Keratinocyte (primary cell): ENCODE measurements around the gene CEP131.

Source experiments
- CTCF ChIP-seq, 3 experiments: IDR thresholded peaks in 1 of 3; conservative IDR thresholded peaks in 1 of 3; optimal IDR thresholded peaks in 1 of 3; 2 replicates in 2 of 3; 3 replicates in 1 of 3; pipeline versions ENCODE3 to v1.5.1; 2011; ENCODE audit warnings: low read length in 3 of 3, mild to moderate bottlenecking in 3 of 3, moderate library complexity in 2 of 3, control low read depth in 1 of 3, inconsistent platforms in 1 of 3; ENCODE audit not compliant: insufficient read depth in 2 of 3; ENCODE audit errors: extremely low read depth in 1 of 3
- EZH2 ChIP-seq: IDR thresholded peaks from one replicate; pipeline ENCODE4 v1.6.1; 2012; ENCODE audit warnings: inconsistent platforms, mild to moderate bottlenecking, low read length, moderate library complexity

DNA sequence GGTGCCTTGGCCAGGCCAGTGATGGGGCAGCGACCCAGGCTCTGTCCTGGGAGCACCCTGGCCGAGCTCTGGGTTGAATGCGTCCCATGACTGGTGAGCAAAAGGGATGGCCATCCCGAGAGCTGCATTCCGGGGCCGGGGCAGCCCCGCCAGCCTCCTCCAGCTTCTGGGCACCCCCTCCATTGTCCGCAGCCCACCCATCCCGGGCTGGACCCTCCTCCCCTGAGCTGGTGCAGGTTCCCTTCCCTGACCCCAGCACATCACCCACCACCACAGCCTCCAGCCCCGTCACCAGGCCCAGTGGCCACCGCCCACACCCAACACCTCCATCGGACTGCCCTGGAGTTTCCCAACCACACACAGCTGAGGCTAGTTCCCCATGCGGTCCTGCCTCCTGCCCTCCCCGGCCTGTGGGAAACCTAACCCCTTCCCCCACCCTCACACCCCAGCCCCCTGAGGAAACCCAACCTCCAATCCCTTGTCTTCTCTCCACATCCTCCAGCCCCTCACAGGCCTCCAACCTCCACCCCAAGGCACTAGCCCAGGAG, 73.7 kb downstream of the CEP131 start:
- TF ChIP-seq CTCF (optimal IDR thresholded peaks at IDR 0.05 in 1 of 3, IDR thresholded peaks at IDR 0.05 in 1 of 3, conservative IDR thresholded peaks at IDR 0.05 in 1 of 3; ENCODE audit: extremely low read depth in 1 of 3, insufficient read depth in 2 of 3, low read length in 3 of 3) (no peak), EZH2 (no peak)
